SK-N-SH treated with all-trans-retinoic acid at 6 μM for 48 hours (cell line): ENCODE measurements around the gene THTPA.

Experiments
- ATAC-seq: fragments of 200-7000 bp; cut with Tn5 transposase; 3 replicates; pipeline ENCODE4 v1.9.1; 2020; ENCODE audit warnings: mild to moderate bottlenecking, moderate library complexity
- ARNTL ChIP-seq: fragments of 450-650 bp; formaldehyde crosslinking; IDR thresholded peaks from 2 replicates; pipeline ENCODE4 v1.5.0; 2020; ENCODE audit warnings: low read depth, mild to moderate bottlenecking, moderate library complexity, borderline replicate concordance
- BACH2 ChIP-seq: fragments of 250-450 bp; sonication (Bioruptor Pico); IDR thresholded peaks from 2 replicates; pipeline ENCODE4 v1.9.0; 2021; ENCODE audit warnings: mild to moderate bottlenecking, borderline replicate concordance
- CREB5 ChIP-seq: fragments of 250-450 bp; sonication (Bioruptor Pico); IDR thresholded peaks from 2 replicates; pipeline ENCODE4 v1.5.1; 2020; ENCODE audit warnings: low read depth, mild to moderate bottlenecking, moderate library complexity
- CSDC2 ChIP-seq: fragments of 250-450 bp; sonication (Bioruptor Pico); IDR thresholded peaks from 2 replicates; pipeline ENCODE4 v1.5.0; 2020; ENCODE audit warnings: mild to moderate bottlenecking, moderate library complexity
- GLIS3 ChIP-seq: fragments of 250-450 bp; sonication (Bioruptor Pico); IDR thresholded peaks from 2 replicates; pipeline ENCODE4 v1.5.0; 2020; ENCODE audit warnings: mild to moderate bottlenecking, moderate library complexity
- ISL1 ChIP-seq: fragments of 250-450 bp; sonication (Bioruptor Pico); IDR thresholded peaks from 2 replicates; pipeline ENCODE4 v2.1.2; 2022; ENCODE audit warnings: mild to moderate bottlenecking, moderate library complexity
- OSR1 ChIP-seq: fragments of 250-450 bp; sonication (Bioruptor Pico); IDR thresholded peaks from 2 replicates; pipeline ENCODE4 v1.8.0; 2022; ENCODE audit warnings: moderate library complexity, mild to moderate bottlenecking, inconsistent platforms
- PATZ1 ChIP-seq: fragments of 250-450 bp; sonication (Bioruptor Pico); IDR thresholded peaks from 2 replicates; pipeline ENCODE4 v1.8.0; 2020; ENCODE audit warnings: mild to moderate bottlenecking, moderate library complexity, borderline replicate concordance
- POU6F1 ChIP-seq: fragments of 250-450 bp; sonication (Bioruptor Pico); IDR thresholded peaks from 2 replicates; pipeline ENCODE4 v1.8.0; 2021; ENCODE audit warnings: low read depth, mild to moderate bottlenecking, moderate library complexity, borderline replicate concordance
- PPARA ChIP-seq: fragments of 250-450 bp; sonication (Bioruptor Pico); IDR thresholded peaks from 2 replicates; pipeline ENCODE4 v1.5.0; 2020; ENCODE audit warnings: mild to moderate bottlenecking, borderline replicate concordance
- RARB ChIP-seq: fragments of 250-450 bp; sonication (Bioruptor Pico); IDR thresholded peaks from 2 replicates; pipeline ENCODE4 v1.8.0; 2021; ENCODE audit warnings: mild to moderate bottlenecking, moderate library complexity
- SNAI2 ChIP-seq: fragments of 250-450 bp; sonication (Bioruptor Pico); IDR thresholded peaks from 2 replicates; pipeline ENCODE4 v1.5.0; 2020; ENCODE audit warnings: mild to moderate bottlenecking, moderate library complexity
- TCF4 ChIP-seq: fragments of 250-450 bp; sonication (Bioruptor Pico); IDR thresholded peaks from 2 replicates; pipeline ENCODE4 v1.8.0; 2021; ENCODE audit warnings: mild to moderate bottlenecking, moderate library complexity, borderline replicate concordance
- TOX ChIP-seq: fragments of 250-450 bp; sonication (Bioruptor Pico); IDR thresholded peaks from 2 replicates; pipeline ENCODE4 v1.8.0; 2021; ENCODE audit warnings: mild to moderate bottlenecking, moderate library complexity, borderline replicate concordance
- TSHZ2 ChIP-seq: fragments of 250-450 bp; sonication (Bioruptor Pico); IDR thresholded peaks from 2 replicates; pipeline ENCODE4 v1.5.0; 2020; ENCODE audit warnings: mild to moderate bottlenecking, moderate library complexity
- ZC3H10 ChIP-seq: fragments of 250-450 bp; sonication (Bioruptor Pico); IDR thresholded peaks from 2 replicates; pipeline ENCODE4 v1.5.1; 2021; ENCODE audit warnings: mild to moderate bottlenecking, moderate library complexity
- ZFP3 ChIP-seq: fragments of 250-450 bp; sonication (Bioruptor Pico); IDR thresholded peaks from 2 replicates; pipeline ENCODE4 v1.5.0; 2020; ENCODE audit warnings: mild to moderate bottlenecking, moderate library complexity
- ZFP30 ChIP-seq: fragments of 450-650 bp; formaldehyde crosslinking; IDR thresholded peaks from 2 replicates; pipeline ENCODE4 v1.5.0; 2022; ENCODE audit warnings: mild to moderate bottlenecking, moderate library complexity
- ZNF565 ChIP-seq: fragments of 450-650 bp; formaldehyde crosslinking; conservative IDR thresholded peaks from 2 replicates; pipeline ENCODE4 v1.5.0; 2020; ENCODE audit warnings: low read depth, mild to moderate bottlenecking, moderate library complexity
- ZNF70 ChIP-seq: fragments of 450-650 bp; formaldehyde crosslinking; IDR thresholded peaks from 2 replicates; pipeline ENCODE4 v1.5.0; 2020; ENCODE audit warnings: mild to moderate bottlenecking, moderate library complexity
- ZNF8 ChIP-seq: fragments of 450-650 bp; formaldehyde crosslinking; IDR thresholded peaks from 2 replicates; pipeline ENCODE4 v1.5.0; 2020; ENCODE audit warnings: mild to moderate bottlenecking, moderate library complexity

The THTPA gene

GRCh38 chr14:23551266-23552028 is 4.6 kb upstream of the THTPA start, which contains the start of gene ZFHX2:
Gene ZFHX2, minus strand, starts transcription at chr14:23551765. Its CDS starts 16,440 bp downstream, at chr14:23535325.
- ATAC-seq, result peak; percentile 74
- no peak for TF ChIP-seq ISL1 (CRISPR knock-in tag)
- no peak for TF ChIP-seq CREB5 (CRISPR knock-in tag)
- peak; percentile 97 for TF ChIP-seq SNAI2 (CRISPR knock-in tag)
- TF ChIP-seq, all 23 proteins: peak for 1

GRCh38 chr14:23555533-23555881 is 564 bp upstream of the THTPA start:
- no peak for TF ChIP-seq ZNF565 (CRISPR knock-in tag)
- no peak for TF ChIP-seq ZFP30 (CRISPR knock-in tag)
- TF ChIP-seq ARNTL, result no peak
- no peak for TF ChIP-seq PATZ1
- no peak for TF ChIP-seq ZNF8 (CRISPR knock-in tag)
- no peak for TF ChIP-seq ISL1 (CRISPR knock-in tag)
- ATAC-seq, result peak; percentile 22; the same call in 2 of the 3 replicates

- no peak; the same call in 2 of the 3 replicates for ATAC-seq
- TF ChIP-seq TCF4 (CRISPR knock-in tag) (no peak), CSDC2 (CRISPR knock-in tag) (no peak), PATZ1 (no peak), ZFP3 (no peak), RARB (CRISPR knock-in tag) (no peak), PPARA (CRISPR knock-in tag) (no peak), OSR1 (CRISPR knock-in tag) (no peak), GLIS3 (CRISPR knock-in tag) (no peak), BACH2 (no peak), TOX (CRISPR knock-in tag) (no peak), ZFP30 (CRISPR knock-in tag) (no peak), ZC3H10 (CRISPR knock-in tag) (no peak), ARNTL (no peak)
Observed at GRCh38 chr14:23556700-23557440, 799 bp downstream of the THTPA start.

GRCh38 chr14:23557521-23557920 is 1.4 kb downstream of the THTPA start:
- TF ChIP-seq CSDC2 (CRISPR knock-in tag), result no peak
- no peak for TF ChIP-seq TOX (CRISPR knock-in tag)
- no peak for TF ChIP-seq POU6F1 (CRISPR knock-in tag)
- no peak for TF ChIP-seq PPARA (CRISPR knock-in tag)
- no peak for TF ChIP-seq ZFP3
- TF ChIP-seq SNAI2 (CRISPR knock-in tag), result no peak
- no peak for TF ChIP-seq ZFP30 (CRISPR knock-in tag)
- no peak for TF ChIP-seq CREB5 (CRISPR knock-in tag)
- no peak for TF ChIP-seq ARNTL
- TF ChIP-seq PATZ1, result no peak
- TF ChIP-seq ZC3H10 (CRISPR knock-in tag), result no peak
- TF ChIP-seq ZNF70, result no peak
- TF ChIP-seq TSHZ2, result no peak
- ATAC-seq, result no peak
